HG02981 (cell line): Measurements from ENCODE around the gene STARD13.

Experiments
- ATAC-seq: cut with Tn5 transposase; IDR thresholded peaks from one replicate; pipeline ENCODE4 v1.9.1; 2021; ENCODE audit warnings: mild to moderate bottlenecking, moderate library complexity; ENCODE audit not compliant: unreplicated experiment

Gene STARD13

DNA sequence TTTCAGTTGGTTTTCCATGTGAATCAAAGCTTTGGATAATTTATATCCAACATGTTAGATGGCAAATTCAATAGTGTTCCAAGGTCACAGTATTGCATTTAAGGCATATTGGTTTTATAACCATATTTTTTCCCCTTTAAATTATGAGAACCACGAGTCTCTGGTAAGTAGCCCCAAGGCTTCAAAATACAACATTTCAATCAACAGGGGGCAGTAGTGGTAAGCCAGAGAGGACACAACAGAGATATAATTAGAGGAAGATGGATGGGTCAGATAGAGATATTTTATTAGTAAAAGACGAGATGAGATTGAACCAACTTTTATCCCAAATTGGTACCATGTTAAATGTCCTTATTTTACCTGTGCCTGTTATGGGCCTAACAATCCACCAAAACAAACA lies 216.2 kb downstream of the STARD13 start:
- no peak for ATAC-seq

DNA sequence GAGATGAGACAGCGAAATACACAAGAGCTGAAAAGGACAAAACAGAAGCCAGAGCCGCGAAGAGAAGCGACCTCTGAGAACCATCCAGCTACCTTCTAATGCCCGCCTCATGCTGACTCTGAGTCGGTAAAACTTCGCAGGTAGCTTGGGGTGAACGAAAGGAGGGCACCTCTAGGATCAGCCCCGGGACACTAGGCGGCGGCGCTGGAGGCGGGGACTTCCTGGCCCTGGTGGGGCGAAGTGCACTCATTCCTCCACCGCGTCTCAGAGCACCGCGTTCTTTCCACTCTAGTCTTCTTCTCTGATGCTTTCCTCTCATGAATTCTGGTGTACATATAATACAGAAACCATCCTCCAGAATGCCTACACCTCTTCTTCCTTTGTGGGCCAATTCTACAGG lies 219.2 kb downstream of the STARD13 start:
- ATAC-seq, result no peak

DNA sequence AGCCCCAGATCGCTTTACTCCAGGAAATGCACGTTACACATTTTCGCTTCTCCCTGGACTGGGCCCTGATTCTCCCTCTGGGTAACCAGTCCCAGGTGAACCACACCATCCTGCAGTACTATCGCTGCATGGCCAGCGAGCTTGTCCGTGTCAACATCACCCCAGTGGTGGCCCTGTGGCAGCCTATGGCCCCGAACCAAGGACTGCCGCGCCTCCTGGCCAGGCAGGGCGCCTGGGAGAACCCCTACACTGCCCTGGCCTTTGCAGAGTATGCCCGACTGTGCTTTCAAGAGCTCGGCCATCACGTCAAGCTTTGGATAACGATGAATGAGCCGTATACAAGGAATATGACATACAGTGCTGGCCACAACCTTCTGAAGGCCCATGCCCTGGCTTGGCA lies 224.7 kb downstream of the STARD13 start:
- ATAC-seq, result no peak

DNA sequence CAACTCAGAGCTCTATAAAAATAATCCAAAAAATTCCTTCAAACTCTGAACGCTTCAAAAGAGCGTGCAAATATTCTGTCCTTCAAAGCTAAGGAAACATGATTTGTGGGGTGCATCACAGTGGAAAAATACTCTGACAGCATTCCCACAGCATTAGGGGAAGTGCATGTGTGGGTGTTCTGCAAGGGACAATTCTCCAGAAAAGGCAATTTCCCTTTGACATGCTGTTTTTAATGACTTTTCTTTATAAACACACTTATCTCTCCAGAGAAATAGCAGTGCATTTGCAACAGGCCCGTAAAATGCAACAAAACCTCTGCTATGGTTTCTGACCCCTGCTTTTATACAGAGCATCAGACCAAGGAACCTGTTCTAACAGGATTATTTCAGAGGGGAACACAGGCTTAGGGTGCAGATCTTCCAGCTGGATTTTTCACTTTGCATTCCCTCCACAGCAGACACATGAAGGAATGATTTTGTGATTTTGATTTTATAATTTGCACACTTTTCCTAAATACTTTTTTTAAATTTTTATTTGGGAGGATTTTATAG lies 226.7 kb downstream of the STARD13 start:
- no peak for ATAC-seq

DNA sequence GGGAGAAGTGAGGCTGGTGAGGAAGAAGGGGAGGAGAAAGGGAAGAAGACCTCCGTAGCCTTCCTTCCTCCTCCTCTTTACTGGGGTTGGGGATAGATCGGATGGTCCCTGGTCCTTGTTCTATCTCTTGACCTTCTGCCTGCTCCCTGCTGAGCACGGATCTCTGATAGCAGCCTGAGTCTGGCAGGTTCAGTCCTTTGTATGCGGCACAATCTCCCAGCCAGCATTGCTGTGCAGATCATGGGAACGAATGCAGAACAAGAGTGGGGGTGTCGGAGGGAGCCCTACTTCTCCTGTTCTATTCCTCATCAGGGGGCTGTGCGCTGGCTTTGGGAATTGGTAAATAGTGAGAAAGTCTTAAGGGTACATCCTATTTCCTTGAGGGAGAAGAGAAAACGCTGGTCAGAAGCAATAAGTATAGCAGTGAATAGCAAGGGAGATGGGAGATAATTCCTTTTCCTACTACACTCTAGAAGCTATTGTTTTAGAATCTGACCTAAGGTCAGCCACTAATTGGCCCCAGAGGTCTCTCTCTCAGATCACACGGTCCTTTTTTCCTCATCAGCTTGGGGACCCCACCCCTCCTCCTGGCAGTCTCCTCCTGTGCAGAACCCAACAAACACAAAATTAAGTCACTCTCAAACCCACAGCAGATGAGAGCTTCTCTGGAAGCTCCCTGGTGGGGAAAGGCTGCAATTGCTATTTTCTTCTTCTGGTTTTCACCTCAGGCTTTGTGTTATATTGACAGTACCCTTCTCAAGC lies 228.4 kb downstream of the STARD13 start:
- no peak for ATAC-seq

DNA sequence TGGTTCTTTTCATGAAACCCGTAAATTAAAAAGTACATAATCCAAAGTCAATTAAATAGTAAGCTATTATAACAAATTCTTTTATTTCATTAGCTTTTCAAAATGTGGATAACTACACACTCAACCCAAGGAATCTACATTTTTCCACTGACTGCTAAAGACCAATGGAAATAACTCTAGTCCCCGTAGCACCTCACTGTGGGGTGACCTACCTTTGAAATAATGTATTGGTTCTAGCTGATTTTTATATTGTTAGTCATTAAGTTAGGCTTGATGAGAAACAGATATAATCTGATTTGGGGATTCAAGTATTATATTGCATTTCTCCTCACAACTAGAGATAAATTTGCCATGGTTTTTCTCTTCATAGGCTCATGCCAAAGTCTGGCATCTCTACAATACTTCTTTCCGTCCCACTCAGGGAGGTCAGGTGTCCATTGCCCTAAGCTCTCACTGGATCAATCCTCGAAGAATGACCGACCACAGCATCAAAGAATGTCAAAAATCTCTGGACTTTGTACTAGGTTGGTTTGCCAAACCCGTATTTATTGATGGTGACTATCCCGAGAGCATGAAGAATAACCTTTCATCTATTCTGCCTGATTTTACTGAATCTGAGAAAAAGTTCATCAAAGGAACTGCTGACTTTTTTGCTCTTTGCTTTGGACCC lies 232.0 kb downstream of the STARD13 start:
- no peak for ATAC-seq
